Measurements from ENCODE around the gene IFT43.

IFT43 gene

DNA sequence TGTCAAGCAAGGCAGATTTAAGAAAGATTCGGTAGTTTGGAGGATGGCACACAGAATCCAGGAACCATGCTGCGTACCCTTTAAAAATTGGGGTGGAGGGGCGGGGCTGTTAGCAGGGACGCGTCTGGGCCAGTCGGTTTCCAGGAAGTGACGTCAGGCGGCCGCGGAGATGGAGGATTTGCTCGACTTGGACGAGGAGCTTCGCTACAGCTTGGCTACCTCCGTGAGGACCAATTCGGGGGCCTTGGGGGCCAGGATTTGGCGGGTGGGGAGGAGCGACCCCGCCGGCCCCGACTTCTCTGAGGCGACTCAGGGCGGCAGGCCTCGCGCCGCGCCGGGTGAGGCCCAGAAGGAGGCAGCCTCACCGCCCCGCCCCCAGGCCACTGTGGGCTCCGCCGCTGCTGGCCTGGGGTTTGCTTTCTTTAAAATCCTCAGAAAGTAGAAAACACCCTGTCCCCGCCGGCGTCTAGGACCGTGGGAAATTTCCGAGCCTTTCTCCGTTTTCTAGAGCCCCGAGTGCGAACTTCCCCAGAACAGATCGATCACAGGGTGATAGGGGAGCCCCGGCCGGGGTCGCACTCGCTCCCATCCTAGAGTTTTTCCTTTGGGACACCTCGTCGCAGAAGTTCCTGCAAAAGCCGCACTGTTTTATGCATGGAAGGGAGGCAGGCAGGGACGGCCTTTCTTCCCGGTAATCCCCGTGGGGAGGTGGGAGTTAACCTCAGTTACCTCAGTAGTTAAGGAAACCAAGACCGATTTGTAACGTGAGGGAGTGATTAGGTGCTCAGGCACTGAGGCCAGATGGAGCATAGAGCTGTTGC is at the start of gene IFT43:
IFT43 (plus strand) TSS at position 146 of the 821 bp plus-strand sequence; CDS start at position 170, 24 bp downstream.
- peak within 1 kb of the TSS; percentile 82 for H3K4me3 ChIP-seq (replicated peaks in 1 of 2; ENCODE audit: low read depth in 2 of 2, low read length in 2 of 2)
- no peak for TF ChIP-seq CTCF (IDR thresholded peaks at IDR 0.05; ENCODE audit: low read depth, low read length)
- peak; percentile 78 to 81 for DNase-seq (ENCODE audit: low read depth in 2 of 2)

DNA sequence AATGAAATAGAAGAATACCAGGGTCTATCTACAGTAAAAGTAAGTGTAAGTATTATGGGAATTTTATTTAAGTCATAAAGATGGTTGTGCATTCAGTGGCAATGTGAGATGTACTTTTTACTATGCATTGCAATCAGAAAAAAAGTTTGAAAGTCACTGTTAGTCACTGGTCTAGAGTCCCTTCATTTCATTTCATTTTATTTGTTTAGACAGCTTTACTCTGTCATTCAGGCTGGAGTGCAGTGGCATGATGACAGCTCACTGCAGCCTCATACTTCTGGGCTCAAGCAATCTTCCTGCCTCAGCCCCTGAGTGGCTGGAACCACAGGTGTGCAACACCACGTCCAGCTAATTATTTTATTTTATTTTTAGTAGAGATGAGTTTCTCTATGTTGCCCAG is 46.4 kb upstream of the IFT43 start:
- no peak for DNase-seq (ENCODE audit: low read depth in 2 of 2)
- no peak for TF ChIP-seq CTCF (IDR thresholded peaks at IDR 0.05; ENCODE audit: low read depth, low read length)
- no peak overlapping the region for H3K4me3 ChIP-seq (replicated peaks in 1 of 2; ENCODE audit: low read depth in 2 of 2, low read length in 2 of 2)

GRCh38 chr14:75941030-75941429 is 44.5 kb upstream of the IFT43 start:
- no peak for TF ChIP-seq CTCF (IDR thresholded peaks at IDR 0.05; ENCODE audit: low read depth, low read length)
- DNase-seq (ENCODE audit: low read depth in 2 of 2) = peak; percentile 11 to 47
- no peak overlapping the region for H3K4me3 ChIP-seq (replicated peaks in 1 of 2; ENCODE audit: low read depth in 2 of 2, low read length in 2 of 2)

- no peak for TF ChIP-seq CTCF (IDR thresholded peaks at IDR 0.05; ENCODE audit: low read depth, low read length)
Measured at GRCh38 chr14:75944607-75945241, 40.8 kb upstream of the IFT43 start.

GRCh38 chr14:75946785-75947184 is 38.8 kb upstream of the IFT43 start:
- H3K4me3 ChIP-seq (replicated peaks in 1 of 2; ENCODE audit: low read depth in 2 of 2, low read length in 2 of 2) = no peak overlapping the region
- TF ChIP-seq CTCF (IDR thresholded peaks at IDR 0.05; ENCODE audit: low read depth, low read length) = no peak
- no peak for DNase-seq (ENCODE audit: low read depth in 2 of 2)

More at GRCh38 chr14:75944607-75945241, 40.8 kb upstream of the IFT43 start:
- DNase-seq (ENCODE audit: low read depth in 2 of 2) = no peak
- H3K4me3 ChIP-seq (replicated peaks in 1 of 2; ENCODE audit: low read depth in 2 of 2, low read length in 2 of 2) = no peak overlapping the region

DNA sequence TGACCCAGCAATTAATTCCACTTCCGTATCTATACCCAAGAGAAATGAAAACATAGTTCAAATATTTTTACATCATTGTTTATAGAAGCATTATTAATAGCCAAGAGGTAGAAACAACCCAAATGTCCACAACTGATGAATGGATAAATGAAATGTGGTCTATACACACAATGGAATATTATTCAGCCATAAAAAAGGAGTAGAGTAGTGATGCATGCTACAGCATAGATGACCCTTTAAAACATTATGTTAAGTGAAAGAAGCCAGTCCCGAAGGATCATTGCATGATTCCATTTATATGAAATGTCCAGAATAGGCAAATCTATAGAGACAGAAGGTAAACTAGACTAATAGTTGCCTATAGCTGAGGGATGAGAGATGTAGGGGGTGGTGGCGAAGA is 33.1 kb upstream of the IFT43 start:
- DNase-seq (ENCODE audit: low read depth in 2 of 2) = no peak
- H3K4me3 ChIP-seq (replicated peaks in 1 of 2; ENCODE audit: low read depth in 2 of 2, low read length in 2 of 2) = no peak overlapping the region
- TF ChIP-seq CTCF (IDR thresholded peaks at IDR 0.05; ENCODE audit: low read depth, low read length) = no peak

All from cardiac fibroblast (primary cell).